GM06990 (cell line): ENCODE results near the gene CTNNA3.

Source experiments
- DNase-seq: peaks from one replicate; pipeline ENCODE4 v3.0.0-alpha.2; 2011; ENCODE audit not compliant: insufficient read length; ENCODE audit errors: extremely low read depth
- H3K27me3 ChIP-seq: replicated peaks from 2 replicates; pipeline ENCODE4 v1.6.0; 2011; ENCODE audit warnings: low read length; ENCODE audit not compliant: control insufficient read depth, insufficient read depth
- H3K36me3 ChIP-seq: 2 replicates; pipeline ENCODE4 v1.5.1; 2011; ENCODE audit warnings: low read length; ENCODE audit not compliant: control insufficient read depth, insufficient read depth
- H3K4me3 ChIP-seq: replicated peaks from 2 replicates; pipeline ENCODE4 v1.5.1; 2011; ENCODE audit warnings: low read depth, mild to moderate bottlenecking, control low read depth, low read length
- TF ChIP-seq, protein P1 (sequence below): IDR thresholded peaks from 2 replicates; pipeline ENCODE4 v1.5.1; 2011; ENCODE audit warnings: low read length, control low read depth, mild to moderate bottlenecking, inconsistent platforms; ENCODE audit not compliant: insufficient read depth, poor library complexity, severe bottlenecking

Gene CTNNA3

DNA sequence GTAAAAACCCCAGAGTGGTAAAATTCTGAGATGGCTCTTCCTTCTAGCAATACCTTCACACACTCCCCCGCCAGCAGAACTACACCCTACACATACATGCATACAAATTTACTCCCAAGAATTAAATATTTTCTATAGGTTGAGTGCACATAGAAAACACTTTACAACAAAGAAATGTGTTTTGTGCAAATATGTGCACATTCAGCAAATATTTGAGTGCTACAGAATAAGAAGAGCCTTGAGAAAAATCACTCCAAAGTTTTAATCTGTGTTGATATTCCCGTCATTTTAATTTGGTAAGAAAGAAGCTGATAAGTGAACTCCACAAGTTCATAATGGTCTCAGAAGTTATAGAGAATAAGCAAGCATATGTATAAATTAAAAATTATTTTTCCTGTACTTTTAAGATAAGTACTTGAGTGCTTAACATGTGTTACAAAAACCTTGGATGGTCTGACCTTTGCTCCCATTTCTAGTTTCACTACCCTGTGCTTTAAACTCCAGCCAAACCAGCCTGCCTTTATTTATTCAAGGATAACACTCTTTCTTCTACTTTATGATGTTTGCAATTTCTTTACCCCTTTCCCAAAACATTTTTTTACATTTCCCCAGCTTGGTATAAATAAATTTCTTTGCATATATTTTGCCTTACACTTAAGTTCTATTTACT is 1503.7 kb downstream of the CTNNA3 start:
- TF ChIP-seq, protein P1, sequence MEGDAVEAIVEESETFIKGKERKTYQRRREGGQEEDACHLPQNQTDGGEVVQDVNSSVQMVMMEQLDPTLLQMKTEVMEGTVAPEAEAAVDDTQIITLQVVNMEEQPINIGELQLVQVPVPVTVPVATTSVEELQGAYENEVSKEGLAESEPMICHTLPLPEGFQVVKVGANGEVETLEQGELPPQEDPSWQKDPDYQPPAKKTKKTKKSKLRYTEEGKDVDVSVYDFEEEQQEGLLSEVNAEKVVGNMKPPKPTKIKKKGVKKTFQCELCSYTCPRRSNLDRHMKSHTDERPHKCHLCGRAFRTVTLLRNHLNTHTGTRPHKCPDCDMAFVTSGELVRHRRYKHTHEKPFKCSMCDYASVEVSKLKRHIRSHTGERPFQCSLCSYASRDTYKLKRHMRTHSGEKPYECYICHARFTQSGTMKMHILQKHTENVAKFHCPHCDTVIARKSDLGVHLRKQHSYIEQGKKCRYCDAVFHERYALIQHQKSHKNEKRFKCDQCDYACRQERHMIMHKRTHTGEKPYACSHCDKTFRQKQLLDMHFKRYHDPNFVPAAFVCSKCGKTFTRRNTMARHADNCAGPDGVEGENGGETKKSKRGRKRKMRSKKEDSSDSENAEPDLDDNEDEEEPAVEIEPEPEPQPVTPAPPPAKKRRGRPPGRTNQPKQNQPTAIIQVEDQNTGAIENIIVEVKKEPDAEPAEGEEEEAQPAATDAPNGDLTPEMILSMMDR = no peak
- H3K36me3 ChIP-seq = no peaks in the 10 kb centered on the region
- DNase-seq = no peak
- no peaks in the 10 kb centered on the region for H3K27me3 ChIP-seq
- no peak overlapping the region for H3K4me3 ChIP-seq

DNA sequence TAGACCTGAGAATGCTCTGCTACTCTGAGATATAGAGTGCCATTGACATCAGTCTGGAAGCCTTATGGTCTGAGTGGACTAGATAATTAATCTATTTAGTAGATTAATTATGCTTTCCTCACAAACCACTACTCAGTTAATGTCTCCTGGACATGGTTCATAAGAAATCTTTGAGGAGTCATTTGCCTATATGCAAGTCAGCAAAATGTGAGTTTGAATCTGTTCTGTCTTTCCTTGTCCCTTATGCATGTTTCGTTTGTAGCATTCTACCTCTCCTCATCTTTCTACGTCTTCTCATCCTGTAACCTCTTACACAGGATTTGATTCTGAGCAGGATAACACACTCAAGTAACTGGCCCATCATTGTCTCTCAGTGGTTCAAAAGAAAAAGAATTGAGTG is 1505.6 kb downstream of the CTNNA3 start:
- no peaks in the 10 kb centered on the region for H3K27me3 ChIP-seq
- H3K4me3 ChIP-seq = no peak overlapping the region
- TF ChIP-seq, protein P1 = no peak
- no peaks in the 10 kb centered on the region for H3K36me3 ChIP-seq
- DNase-seq = no peak

DNA sequence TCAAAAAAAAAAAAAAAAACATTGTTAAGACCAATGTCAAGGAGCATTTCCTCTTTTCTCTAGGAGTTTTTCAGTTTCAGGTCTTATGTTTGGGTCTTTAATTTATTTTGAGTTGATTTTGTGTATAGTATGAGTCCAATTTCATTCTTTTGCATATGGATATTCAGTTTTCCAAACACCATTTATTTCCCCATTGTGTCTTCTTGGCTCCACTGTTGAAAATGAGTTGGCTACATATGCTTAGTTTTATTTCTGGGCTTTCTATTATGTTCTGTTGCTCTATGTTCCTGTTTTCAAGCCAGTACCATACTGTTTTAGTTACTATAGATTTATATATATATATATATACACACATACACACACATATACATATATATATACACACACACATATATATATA is 1506.7 kb downstream of the CTNNA3 start:
- no peak for DNase-seq
- no peaks in the 10 kb centered on the region for H3K27me3 ChIP-seq

DNA sequence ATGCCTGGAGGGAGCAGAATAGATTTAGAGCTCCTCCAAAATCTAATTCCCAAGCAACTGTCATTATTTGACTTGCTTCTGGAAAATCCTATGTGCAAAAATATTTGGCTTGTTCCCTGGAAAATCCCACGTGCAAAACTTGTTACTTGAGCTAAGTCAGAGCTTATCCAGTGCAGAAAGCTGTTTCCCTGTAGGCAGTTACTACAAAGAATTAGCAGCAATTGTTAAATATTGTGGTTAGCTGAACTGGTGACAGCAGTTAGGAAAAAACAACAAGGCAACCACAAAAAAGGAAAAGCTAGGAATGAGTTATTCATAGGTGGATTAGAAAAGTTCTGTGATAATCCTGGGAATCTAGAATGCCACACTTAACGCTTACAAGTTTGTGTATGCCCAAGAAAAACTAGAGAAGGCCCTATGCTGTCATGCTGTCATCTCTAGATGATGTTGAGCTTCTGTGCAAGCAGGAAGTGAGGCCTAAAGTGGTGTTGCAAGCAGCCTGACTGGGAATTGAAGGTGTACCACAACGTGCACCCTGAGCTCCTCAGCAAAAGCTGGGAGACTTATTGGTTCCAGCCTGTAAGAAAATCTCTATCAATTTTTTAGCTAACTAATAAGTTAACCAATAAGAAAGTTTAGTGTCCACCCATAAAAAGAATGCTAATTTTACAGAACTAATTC is 1508.8 kb downstream of the CTNNA3 start:
- no peaks in the 10 kb centered on the region for H3K27me3 ChIP-seq
- no peak overlapping the region for H3K4me3 ChIP-seq
- H3K36me3 ChIP-seq = no peaks in the 10 kb centered on the region
- TF ChIP-seq, protein P1 = no peak
- no peak for DNase-seq

More for the DNA sequence above, 1506.7 kb downstream of the CTNNA3 start:
- TF ChIP-seq, protein P1 = no peak
- Histone ChIP-seq H3K36me3 (no peaks in the 10 kb centered on the region), H3K4me3 (no peak overlapping the region)

DNA sequence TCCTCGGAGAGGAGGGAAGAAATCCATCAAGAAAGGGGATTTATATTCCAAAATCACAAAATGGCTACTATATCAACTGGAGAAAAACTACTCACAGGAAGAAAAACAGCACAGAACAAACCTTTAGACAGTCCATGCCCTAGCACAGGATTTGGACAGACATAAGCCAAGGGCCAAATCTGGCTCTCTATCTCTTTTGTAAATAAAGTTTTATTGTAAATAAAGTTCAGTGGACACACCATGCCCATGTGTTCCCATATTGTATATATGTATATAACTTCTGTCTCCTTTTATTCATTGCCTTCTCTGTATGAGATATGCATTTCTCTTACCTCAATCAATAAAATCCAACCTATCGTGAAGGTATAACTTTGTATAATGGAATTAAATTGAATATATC is 1513.0 kb downstream of the CTNNA3 start:
- TF ChIP-seq, protein P1 = no peak

More for the DNA sequence above, 1513.0 kb downstream of the CTNNA3 start:
- Histone ChIP-seq H3K4me3 (no peak overlapping the region), H3K36me3 (no peaks in the 10 kb centered on the region), H3K27me3 (no peaks in the 10 kb centered on the region)
- no peak for DNase-seq
